ENCODE measurements around the gene HDAC11.
A peak's percentile ranks its signal among the peaks of the same experiment; 100 is the strongest.
"Not testable (repeated sequence)": the region's sequence is repeated elsewhere in the genome, so short reads cannot be mapped to it uniquely, and the experiment has no call there.

HDAC11 gene

DNA sequence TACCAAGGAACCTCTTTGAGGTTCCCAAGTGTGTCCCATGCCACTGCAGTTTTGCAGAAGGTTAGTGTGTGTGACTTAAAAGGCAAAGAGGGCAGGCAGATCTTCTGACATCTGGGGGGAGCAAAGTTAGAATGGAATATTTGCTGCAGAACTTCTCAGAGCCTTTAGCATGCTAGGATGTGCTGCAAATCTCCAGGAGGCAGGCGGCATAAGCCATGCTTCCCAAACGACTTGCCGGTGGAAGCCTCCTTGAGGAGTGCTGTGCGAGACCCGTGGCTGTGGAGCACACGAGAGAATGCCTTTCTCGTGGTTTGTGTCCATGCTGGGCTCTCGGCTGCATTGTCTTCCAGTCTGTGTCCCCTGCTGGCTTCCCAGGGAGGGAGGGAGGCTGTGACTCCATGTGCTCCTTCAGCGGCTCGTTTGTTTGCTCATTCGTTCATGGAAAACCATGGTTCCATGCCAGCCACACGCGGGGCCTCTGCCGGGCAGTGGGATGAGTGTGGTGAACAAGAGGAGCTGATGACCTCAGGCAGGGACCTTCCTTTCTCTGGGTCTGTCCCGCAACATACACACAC, 13.8 kb downstream of the HDAC11 start:
- no peak for DNase-seq

DNA sequence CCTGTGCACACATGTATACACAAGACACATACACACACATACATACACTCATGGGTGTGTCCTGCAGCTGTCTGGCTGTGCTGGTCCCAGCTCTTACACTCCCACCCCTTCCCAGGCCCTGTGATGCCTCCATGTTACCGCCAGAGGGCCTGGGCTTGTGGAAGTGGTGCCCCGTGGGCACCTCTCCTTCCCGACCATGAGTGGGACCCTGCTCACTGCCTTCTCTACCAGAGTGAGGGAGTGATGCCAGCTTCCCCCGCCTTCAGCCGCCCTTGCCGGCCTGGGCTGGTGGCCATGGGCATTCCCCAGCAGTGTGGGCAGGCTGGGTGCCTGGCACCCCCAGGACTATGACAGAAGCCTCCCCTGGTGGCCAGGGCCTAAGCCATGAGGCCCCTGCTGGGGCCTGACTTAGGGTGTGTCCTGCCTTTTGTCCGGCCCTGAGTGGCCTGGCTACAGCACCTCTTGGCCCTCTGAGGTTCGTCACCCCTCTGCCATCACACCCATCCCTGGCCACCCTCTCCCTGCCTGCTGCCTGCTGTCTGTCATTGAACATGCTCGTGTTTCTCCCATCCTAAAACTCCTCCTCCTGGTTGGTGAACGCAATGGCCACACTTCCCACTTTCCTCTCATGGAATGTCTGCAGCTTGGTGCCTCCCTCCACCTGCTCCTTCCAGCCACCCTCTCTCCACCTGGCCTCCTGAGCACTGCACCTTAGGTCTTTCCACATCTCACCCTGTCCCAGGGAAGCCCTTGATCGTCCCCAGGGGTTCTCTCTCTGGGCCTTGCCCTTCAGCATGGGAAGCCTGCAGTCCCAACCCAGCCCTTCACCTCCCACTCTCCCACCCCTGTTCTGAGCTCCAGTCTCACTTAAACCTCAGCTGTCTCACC, 14.6 kb downstream of the HDAC11 start:
- peak; percentile 2 for DNase-seq

DNA sequence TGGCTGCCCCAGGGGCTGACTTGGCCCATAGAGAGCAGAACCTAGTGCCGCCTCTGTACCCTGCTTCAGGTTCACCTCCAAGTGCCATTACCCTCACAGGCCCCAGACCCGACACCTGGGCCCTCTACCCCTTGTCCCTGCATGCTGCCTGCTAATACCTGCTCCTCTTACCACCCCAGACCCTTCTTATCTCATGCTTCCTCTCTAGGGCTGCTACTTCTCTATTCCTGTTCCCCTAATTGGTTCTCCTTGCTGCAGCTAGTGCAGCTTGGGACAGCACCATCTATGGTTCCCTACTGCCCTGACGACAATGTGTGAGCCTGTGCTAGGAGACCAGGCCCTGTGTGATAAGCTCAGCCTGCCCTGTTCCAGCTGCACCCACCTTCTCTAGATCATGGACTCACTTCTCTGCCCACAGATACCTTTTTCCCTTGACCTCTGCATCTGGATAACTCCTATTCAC, 15.3 kb downstream of the HDAC11 start:
- DNase-seq: no peak

DNA sequence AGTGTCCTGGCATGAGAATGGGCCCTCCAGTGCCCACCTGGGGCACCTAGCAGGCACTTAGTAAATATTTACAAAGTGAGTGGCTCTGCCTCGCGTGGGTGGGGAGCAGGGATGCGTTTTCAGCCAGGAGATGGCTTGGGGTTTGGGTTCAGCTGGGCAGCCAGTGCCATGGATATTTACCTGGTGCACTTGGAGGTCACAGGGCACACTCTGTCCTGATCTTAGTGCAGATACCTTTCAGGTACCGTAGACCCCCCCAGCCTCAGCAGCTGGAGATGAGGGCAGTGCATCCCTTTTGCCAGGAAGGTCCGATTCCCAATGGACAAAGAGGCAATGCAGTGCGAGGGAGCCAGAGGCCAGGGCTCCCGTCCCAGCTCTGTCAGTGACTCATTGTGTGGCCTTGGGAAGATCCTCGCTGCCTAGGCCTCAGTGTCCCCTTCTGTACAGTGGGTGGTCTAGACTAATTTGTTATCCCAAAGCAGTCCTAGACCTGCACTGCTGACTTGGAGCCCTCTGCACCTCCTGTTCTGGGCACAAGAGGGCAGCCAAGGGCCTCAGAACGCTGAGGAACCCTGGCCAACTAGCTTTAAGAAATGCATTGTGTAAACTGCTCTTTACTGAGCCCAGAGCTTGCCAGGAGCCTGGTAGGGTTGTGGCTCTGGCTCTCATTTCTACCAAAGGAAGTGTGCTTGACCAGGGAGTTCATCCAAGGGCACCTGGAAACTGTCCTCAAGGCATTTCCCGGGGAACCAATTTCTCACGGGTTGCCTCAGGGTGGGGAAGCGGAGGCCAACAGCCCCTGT, 16.0 kb downstream of the HDAC11 start:
- peak; percentile 41 for DNase-seq

DNA sequence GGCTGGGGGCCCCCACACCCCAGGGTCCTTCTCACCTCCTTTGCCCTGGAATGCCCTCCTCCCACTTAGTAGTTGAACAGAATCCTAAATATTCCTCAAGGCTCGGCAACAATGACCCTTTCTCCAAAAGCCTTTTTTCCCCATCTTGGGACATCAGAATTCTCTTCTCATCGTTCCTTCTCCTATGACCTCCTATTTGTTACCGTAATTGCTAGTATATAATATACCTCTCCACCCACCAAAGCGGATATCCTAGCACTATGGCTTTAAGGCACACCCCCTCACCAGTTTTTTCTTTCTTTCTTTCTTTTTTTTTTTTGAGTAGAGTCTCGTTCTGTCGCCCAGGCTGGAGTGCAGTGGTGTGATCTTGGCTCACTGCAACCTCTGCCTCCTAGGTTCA, 16.8 kb downstream of the HDAC11 start:
- DNase-seq: no peak

DNA sequence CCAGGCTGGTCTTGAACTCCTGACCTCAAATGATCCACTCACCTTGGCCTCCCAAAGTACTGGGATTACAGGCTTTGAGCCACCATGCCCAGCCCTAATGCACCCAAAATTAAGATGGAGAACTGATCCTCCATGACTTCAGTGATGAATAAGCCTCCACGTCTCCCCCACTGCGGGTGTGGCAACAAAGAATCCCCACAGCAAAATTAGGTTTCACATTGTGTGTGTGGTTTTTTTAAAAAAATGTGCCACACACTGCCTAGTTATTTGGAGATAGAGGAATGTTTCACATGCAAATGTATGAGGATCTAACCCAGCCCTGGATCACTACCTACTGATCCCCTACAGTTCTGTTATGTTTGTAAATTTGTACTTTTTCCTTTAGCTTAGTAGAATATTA, 17.3 kb downstream of the HDAC11 start:
- no peak for DNase-seq

DNA sequence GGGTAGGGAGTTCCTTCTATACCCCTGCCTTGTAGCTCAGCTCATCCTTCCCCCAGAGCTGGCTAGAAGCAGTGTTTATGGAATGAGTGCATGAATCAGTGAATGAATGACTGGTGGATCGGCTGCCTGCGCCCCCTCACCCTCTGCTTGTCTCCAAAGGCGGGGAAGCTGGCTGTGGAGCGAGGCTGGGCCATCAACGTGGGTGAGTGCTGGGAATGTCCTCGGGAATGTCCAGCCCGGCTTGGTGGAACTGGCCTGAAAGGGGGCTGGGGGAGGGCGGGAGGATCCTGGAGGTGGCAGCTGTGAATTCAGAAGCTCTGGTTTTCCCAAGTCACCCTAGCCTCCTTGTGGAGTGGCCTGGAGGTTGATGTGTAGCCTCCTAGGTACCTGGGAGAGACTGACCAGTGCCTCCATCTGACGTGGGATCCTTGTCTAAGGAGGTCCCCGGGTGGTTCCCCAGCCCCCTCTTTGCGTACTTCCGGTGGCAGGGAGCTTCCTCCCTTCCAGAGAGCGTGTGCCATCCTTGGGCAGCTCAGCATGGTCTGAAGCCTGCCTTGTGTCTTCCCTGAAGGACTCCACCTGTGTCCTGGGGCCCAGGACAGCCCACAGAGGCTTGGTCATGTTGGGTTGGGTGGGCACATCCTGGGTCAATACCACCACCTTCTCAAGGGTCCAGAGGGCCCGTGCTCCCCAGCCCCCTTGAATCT, 18.4 kb downstream of the HDAC11 start:
- no peak for DNase-seq

DNA sequence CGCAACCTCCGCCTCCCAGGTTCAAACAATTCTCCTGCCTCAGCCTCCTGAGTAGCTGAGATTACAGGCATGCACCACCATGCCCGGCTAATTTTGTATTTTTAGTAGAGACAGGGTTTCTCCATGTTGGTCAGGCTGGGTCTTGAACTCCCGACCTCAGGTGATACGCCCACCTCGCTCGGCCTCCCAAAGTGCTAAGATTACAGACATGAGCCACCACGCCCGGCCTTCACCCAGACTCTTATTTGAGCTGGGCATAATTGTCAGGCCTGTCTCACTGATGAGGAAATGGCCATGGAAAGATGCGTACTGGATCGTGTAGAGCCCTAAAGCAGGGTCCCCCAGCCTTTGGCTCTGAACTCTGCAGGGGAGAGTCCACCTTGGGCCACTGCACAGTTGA, 19.1 kb downstream of the HDAC11 start:
- DNase-seq: not testable (repeated sequence)

DNA sequence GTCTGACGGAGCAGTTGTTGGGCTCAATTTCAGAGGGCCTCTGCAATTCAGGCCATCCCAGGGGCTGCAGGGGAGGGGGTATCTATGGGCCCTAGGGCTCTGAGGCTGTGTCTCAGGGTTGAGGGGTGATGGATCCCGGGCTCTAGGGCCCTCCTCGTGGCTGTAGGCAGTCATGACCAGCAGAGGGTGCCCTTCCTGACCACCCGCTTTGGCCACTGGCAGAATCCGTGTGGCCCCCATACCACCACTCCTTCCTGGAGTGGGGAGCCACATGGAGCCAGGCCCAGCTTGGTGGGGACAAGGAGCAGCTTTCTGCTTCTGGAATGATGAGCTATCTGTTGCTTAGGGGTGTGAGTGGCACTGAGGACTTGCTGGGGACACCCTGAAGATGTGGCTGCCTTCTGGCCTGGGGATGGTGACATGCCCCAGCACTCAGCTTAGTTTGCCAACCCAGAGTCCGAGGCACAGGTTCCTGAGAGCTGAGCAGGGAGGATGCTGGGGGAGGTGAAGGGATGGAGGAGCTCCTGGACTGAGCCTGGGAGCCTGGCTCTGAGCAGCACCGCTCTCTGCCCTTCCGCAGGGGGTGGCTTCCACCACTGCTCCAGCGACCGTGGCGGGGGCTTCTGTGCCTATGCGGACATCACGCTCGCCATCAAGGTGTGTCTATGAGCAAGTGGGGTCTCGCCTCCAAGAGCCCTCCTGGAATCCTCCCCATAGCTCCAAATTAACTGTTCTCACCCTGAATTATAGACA, 20.2 kb downstream of the HDAC11 start:
- DNase-seq: peak; percentile 2

DNA sequence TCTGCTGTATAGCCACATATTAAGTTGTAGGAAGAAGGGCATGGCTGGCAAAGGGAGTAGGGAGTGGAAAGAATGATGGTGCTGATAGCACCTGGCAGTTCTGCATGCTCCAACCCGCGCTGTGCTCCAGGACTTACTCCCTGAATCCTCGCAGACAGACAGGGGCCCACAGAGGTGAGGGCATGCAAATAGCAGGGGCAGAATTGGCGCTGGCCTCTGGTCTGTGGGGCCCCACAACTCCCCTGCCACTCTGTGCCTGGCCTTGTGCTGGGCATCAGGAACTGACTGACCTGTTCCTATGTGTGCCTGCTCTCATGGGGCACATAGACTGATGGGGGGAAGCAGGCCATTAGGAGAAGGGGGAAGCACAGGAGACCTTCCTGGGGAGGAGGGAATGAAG, 20.9 kb downstream of the HDAC11 start:
- DNase-seq: no peak

DNA sequence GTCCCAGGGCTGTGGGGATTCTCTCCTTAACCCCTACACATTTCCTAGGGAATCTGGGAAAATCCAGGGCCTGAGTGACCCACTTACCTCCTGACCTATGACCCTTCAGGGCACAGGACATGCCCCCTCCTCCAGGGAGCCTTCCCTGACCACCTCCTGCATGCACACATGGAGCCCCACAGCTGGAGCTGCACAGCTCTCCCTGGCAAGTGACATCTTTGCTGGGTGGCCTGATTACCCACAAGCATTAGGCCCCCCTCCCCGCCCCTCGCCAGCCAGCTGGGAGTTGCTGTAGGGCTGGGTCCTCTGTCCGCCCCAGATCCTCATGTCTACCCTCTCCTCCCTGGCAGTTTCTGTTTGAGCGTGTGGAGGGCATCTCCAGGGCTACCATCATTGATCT, 21.4 kb downstream of the HDAC11 start:
- DNase-seq: no peak

DNA sequence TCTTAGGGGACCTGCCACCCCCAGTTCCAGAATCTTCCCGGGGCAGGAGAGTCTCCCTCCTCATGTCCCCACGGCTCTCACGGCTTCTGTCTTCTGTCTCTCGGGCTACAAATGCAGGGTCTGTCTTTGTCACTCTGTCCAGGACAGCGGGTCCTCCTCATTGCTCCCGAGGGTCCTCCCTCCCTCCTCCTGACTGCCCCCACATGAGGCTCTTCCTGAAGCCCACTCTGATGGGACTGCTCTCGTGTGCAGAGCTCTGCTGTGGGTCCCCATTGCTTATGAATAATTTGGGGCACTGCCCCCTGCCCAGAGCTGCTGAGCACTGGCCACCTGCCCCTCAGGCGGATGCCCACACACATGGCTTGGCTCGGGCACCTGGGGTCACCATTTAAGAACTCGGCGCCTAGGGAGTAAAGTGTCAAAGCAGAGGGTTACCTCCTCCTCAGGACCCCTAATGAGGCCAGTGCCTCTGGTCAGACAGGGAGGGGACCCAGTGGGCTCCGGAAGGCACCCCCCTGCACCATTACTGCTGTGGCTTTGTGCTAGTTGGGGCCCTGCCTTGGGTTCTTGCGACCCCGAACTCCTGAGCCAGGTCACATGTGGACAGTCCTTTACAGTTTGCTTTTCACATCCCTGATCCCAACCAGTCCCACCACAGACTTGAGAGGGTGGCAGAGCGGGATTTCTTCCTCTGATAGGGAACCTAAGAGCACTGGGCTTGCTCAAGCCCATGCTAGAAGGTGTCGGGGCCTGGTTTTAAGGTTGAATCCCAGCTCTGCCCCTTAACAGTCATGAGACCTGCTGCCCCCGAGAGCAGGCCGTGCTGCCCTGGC, 22.1 kb downstream of the HDAC11 start:
- DNase-seq: no peak

DNA sequence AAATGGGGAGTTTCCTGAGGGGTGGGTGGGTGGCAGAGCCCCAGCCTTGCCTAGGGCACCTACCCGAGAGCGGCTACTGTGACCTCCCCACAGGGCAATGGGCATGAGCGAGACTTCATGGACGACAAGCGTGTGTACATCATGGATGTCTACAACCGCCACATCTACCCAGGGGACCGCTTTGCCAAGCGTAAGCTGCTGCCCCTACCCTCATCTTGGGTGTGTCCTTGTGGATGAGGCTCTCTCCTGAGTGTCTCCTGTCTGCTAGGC, 22.6 kb downstream of the HDAC11 start:
- DNase-seq: no peak

DNA sequence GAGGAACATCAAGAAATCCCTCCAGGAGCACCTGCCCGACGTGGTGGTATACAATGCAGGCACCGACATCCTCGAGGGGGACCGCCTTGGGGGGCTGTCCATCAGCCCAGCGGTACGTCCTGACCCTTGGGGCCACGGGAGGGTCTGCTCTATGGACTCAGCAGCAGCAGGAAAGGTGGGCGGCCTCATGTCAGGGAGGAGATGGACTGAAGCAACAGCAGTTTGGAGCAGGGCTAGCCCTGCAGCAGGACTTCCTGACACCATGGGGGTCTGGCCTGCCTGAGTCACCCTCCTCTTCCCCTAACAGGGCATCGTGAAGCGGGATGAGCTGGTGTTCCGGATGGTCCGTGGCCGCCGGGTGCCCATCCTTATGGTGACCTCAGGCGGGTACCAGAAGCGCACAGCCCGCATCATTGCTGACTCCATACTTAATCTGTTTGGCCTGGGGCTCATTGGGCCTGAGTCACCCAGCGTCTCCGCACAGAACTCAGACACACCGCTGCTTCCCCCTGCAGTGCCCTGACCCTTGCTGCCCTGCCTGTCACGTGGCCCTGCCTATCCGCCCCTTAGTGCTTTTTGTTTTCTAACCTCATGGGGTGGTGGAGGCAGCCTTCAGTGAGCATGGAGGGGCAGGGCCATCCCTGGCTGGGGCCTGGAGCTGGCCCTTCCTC, 24.2 kb downstream of the HDAC11 start:
- DNase-seq: no peak

DNA sequence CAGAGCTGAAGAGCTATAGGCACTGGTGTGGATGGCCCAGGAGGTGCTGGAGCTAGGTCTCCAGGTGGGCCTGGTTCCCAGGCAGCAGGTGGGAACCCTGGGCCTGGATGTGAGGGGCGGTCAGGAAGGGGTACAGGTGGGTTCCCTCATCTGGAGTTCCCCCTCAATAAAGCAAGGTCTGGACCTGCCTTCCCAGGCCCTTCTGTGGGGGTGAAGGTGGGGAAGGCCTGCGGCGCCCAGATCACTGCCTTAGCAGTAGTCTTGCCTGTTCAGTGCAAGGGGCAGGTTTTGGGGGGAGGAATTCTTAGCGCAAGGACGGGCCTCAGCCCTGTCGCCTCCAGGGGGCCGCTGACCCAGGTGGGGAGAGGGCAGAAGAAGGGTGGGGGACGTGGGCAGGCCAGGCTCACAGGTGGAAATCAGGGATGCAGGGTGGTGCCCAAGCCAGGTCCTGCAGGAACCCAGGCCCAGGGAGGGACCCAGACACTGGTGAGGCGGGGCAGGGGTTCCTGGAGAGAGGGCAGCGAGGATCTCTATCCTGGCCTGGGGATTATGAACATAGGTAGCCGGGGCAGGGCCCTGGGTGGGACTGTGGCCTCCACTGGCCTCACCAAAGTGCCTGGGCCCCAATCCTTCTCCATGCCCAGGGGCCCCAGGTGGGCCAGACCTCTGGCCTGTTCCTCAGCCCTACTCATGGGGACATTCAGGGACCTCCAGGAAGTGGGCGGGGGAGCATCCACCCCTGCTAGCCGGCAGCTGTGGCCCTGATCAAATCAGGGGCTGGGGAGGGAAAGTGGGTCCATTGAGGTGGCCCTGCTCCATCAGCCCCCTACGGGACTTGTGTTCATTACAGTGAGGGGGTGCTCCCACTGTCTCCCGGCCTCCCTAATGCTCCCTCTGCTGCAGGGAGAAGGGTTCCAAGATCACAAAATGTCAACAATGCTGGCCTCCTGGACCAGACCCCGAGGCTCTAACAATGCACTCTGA, 25.3 kb downstream of the HDAC11 start:
- no peak for DNase-seq

DNA sequence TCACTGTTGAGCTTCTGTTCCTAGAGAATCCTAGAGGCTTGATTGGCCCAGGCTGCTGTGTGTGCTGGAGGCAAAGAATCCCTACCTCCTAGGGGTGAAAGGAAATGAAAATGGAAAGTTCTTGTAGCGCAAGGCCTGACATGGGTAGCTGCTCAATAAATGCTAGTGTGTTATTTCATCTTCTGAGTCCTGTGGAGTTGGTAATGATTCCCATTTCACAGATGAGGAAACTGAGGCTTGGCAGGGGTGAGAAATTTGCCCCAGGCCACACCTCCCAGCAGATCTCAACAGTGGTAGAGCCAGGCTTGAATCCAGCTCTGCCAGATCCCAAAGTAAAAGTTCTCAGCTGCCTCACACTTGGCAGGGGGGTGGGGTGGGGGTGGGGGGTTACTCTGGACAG, 26.1 kb downstream of the HDAC11 start:
- DNase-seq: no peak

DNA sequence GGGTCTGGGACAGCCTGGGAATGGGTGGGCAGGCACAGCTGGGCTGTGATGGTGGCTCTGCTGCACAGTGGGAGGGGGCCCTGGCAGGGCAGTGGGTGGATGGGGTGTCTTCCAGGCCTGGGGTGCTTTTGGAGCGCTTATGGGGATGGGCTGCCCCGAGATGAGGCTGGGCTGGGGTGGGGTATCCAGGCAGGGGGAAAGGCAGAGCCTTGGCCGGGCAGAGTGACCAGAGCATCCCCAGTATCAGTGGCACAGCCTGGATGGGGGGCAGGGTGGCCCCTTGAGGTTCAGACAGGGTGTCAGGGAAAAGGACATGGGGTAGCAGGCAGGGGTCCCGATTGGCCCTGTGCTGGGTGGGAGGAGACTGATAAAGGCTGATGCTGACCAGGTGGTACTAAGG, 26.6 kb downstream of the HDAC11 start:
- DNase-seq: no peak

DNA sequence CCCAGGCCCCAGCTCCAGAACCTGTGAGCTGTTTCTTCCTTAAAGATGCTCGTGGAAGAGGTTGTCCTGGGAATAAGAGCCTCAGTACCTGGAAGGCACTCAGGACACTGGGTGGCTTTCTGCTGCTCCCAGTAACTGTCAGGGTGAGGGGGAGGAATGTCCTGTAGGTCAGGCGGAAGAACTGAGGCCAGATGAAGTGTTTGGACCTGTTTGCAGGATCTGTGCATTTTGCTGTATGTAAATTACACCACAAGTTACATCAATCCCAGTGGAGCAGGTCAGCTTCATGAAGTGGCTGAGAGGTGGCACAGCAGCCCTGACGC, 27.1 kb downstream of the HDAC11 start:
- no peak for DNase-seq

DNA sequence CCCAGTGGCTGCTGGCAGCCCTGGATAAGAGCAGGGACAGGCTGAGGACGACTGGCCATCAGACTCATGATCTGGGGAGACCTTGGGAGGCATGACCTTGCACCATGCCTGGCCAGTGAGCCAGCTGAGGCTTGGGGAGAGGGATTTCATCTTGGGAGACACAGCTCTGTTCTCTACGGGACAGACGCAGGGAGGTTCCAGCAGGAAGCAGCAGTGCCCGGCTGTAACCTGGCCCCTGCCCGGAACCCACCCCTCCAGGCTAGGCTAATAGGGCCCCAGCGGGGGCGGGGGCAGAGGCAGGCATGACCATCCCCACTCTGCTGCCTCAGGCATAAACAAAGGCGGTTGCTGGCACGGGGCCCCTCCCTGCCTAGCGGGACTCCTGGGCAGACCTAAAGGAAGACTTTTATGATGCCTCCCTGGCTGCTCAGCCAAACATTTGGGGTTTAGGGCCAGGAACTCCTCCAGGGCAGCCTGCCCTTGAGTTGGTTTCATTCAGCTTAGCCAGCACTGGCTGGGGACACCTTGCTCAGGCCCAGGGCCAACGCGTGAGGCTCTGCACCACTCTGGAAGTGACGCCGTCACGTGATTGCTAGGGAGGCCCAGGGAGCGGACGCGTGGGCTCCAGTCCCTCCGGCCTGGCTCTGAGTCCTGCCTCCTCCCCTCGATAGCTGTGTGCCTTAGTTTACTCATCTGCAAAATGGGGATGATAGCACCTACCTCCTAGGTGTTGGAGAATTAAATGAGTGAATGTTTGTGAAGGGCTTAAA, 27.6 kb downstream of the HDAC11 start:
- DNase-seq: no peak
